Fibroblast of peridontal ligament (primary cell): ENCODE data around the gene SLIT3.

Experiments used
- DNase-seq: peaks from one replicate; pipeline ENCODE4 v3.0.0-alpha.2; 2010; ENCODE audit errors: extremely low read depth

Gene SLIT3

DNA sequence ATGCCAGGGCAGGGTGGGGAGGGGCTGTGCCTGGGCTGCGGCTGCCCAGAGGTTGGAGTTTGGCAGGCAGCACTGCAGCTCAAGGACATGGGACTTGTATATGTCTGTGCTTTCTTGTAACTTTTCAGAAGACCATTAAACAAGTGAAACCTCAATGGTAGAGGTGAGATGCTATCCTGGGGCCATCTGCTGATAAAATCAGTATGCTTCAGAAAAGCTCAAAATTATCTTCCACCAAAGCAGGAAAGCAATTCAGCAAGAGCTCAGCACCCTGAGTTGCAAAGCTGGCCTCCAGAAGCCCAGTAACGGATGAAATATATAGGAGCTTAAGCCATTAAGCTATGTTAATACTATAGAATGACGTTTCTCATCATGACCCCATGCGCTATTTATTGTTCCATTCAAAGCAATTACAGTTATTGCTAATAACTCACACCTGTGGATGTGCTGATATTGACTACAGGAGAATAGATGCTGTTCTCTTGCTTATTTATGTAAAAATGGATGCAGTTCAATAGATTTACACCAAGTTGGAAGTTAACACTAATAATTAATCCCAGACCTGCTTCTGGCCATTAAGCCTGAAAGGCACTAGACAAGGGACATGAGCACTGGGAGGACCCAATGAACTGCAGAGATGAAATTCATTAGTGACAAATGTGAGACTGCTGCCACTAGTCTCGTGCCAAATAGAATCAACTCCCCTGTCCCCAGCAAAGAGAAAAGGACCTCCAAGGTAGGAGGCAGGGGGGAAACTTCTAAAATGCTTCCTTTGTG, 405.5 kb downstream of the SLIT3 start:
- DNase-seq: no peak

DNA sequence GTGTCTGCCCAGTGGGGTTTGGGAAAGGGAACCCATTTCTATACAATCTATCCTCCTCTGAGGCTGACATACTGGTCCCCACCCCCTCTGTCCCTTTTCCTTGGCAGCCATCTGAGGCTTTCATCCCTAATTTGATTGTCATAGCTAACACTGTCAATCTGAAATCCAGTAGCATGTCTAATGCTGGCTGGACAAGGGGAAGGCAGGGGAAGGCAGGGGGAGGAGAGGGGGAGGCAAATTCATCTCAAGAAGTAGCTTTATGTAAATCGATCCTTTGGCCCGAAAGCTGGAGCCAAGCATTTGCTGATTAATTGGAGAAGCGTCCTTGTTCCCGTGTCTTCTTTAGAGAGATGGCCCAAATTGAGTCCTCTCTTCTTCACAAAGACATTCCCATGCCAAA, 407.7 kb downstream of the SLIT3 start:
- DNase-seq: no peak

DNA sequence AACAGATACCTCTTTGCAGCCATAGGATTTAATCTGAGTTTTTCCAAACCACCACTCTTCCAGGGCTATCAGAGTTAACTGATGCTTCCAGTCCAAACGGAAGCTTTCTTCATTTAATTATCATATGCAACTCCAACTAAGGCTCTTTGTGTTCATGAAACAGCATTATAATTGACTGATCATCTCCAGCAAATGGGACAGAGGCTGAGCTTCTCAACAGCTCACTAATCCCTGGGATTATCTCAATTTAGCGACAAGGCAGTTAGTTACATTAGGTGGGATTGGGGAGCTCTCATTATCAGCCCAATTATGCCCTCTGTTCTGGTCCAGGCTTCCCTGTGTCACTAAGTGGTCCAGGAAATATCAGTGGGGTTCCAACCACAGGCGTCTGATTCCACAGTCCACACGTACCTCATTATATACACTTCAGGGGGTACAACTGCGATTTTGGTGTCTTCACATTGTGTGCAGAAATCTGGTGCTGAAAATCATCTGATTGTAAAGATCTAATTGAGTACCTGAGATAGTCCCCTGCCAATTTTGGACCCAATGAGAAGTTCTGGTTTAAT, 408.2 kb downstream of the SLIT3 start:
- DNase-seq: no peak

DNA sequence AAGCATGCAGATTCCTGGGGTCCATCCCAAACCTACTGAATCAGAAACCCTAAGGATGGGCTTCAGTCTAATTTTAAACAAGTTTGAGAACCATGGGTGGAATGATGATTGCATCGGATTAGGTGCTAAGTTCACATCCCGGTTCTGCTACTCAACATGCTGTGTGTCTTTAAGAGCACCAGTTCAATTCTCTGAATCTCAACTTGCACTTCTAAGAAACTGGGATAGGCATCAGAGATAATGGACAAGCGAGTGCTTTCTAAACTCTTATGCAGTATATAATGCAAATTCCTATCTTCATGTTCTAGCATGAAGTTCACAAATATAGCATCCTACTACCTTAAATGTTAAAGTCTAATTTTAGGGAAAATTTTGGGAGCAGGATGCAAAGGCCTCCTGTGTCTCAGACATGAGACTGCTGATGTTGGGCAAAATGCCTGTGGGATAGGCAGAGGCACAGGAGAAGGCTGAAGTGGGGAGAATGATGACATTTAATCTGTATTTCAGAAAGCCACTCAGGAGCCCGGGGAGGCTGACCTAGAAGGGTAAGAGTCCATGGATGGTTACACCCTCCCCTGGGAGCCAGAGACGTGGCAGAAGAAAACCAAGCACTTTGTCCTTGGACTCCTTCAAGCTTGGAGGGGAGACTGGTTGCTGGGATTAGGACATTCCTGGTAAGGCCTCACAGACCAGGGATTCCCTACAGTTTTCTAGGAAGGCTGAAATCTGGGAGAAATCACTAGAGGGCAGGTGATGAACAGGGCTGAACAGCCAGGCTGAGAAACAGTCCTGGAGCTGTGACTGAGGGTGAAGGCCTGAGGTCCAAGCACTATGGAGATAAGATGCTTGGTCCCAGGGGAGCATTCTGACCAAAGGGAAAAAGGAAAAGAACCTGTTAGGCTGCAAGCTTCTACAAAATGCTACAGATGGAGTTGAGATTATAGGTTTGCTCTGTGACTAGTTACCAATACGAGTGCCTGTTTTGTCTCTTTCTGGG, 409.8 kb downstream of the SLIT3 start:
- no peak for DNase-seq

DNA sequence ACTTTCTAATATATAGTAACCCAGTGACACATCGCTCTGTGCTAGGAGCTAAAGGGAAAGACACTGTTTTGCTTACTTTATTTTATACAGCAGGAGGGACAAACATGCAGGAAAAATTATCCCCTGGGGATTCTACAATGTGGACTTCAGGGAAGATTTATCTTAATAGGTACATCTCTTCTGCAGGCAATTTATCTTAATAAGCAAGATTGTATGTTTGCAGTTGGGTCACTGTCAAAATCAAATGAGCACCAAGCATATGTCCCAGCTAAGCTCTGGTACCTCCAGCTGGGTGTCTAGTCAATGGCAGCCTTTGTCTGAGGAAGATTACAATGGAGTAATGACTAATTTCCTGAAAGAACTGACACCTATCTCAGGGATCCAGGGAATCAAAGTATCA, 411.9 kb downstream of the SLIT3 start:
- no peak for DNase-seq

DNA sequence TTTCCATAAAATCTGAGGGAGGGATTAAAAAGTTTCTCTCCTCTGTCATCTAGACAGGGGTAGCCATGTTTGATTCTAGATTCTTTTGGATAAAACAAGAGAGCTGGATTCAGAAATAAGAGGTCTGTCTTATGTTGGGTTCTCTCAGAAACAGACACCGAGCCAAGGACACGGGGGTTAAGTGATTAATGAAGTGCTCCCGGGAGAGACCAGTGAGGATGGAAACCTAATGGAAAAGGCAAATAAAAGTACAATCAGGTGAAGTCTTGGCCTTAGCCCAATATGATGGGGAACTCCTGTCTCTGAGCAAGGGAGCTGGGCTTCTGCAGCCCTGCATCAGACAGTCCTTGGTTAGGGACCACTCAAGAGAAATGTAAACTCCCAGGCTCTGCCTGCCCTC, 413.0 kb downstream of the SLIT3 start:
- DNase-seq: no peak

DNA sequence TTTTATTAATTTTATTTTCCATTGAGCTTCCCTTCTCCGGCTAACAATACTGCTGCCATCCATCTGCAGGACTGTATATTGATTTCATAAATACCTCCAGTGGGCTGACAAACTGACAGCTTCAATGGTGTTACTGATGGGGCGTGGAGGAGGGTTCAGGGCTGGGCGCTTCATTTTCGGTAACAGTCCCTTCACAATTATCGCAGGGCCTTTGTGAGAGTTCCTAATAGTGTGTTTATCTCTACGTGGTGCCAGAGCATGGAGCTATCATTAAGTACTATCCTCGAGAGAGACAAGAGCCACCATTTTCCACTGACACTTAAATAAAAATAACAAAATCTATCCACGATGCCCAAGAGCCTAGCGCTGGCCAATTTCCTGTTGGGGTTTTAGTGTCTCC, 414.8 kb downstream of the SLIT3 start:
- no peak for DNase-seq

DNA sequence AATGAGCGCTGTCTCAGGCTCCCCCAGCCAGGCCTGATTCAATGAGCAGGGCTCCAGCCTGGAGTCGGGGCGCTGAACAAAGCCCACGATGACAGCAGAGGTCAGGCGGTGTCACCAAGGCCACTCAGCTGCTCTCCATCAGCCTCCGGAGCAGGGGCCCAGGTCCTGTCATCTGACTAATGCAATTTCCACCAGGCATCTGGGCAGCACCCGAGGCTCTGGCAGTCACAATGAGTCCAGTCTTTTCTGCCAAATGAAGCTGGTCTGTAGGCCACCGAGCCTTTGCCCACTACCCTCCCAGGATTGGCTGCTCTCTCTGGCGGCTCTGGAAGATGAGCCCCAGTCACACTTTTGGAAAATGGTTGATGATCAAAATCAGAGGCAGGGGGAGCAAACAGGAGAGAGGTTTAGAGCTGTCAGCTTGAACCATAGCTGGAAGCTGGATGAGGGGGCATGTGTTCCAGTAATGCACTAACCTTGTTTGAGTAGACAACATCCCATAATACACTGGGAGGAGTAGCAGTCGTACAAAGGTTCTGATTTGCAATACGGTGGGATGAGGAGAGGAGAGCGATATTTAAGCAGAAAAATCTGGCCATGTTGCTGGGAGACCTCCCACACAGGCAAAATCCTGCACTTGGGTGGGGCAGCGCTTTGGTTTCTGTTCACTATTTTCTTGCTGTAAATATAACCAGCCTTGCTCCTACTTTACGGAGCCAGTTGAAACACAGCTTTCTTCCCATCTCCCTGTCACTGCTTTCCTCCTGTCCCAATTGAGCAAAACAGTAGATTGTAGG, 415.4 kb downstream of the SLIT3 start:
- DNase-seq: no peak

DNA sequence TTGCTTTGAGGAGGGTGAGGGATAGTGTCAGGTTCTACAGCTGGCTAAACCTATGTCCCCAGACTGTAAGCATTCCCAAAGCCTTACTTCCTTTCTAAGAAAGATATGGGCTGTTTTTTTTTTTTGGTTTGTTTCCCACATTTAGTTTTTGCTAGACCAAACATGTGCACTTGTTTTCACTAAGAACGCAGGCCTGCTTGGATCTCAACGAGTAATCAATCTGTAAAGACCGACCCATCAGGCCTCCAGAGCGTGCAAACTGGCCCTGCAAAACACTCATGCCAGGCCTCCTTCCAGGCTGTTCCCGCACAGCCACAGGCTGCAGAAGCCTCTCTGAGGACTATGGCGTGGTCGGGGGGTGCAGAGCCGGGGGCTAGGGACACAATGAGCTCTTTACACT, 416.9 kb downstream of the SLIT3 start:
- no peak for DNase-seq

DNA sequence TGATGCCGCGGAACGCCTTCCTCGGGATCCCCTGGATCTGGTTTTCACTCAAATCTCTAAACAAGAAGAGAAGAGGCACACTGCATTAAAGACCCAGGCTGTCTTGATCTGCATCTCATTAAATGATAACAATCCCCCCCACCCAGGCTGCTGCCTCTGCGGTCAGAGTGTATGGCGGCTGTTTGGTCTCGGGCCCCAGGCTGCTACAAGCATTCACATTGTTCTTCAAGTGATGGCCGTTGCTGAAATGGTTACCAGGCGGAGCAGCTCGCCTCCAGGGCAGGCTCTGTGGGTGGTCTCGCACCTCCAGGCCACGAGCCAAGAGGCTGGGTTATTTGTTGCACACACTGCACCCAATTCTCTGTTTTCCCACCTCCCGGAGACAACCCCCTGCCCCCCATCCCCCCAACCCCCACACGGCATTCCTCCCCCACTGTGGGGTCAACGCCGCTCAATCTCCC, 417.6 kb downstream of the SLIT3 start:
- DNase-seq: no peak

DNA sequence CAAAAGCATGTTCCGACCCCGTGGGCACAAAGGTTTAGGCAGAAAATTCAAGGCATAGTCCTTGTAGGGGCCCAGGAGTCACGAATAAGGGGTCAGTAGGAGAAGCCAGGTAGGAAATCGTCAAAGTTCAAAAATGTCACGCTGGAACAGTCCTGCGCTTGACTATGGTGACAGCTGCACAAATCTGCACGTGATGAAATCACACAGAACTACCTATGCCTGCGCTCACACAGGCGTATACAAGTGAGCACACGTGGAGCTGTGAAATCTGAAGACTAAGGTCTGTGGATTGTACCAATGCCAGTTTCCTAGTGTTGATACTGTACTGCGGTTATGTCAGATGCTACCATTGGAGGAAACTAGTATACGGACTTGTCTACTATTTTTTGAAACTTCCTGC, 418.7 kb downstream of the SLIT3 start:
- no peak for DNase-seq

DNA sequence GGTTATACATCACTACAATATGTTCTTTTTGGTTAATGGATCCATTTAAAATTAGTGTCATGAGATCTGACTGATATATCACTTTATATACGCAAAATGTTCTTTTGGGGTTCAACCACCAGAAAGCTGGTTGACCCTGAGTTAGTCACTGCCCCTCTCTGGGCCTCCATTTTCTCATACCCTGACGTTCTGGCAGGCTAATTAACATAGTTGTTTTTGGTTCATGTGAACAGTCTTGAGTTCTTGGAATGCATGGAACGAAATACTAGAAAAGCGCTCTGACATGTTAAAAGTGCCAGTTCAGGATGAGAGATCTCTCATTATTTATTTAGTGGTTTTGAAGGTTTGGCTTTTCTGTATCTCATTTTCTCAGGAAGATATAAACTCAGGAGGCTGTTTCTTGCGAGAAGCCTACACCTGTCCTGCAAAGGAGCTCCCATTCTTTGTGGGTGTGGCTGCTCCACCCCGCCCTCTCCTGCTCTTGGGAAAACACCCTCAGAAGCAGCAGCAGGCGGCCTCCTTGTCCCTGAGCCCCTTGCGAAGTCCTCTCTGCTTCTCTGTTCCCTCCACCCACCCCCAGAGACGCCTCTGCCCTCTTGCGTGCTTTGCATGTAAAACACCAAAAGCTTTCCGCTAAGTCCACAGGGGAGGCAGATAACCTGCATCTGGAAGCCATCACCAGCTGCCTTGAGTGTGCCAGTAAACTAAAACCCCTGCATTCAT, 419.4 kb downstream of the SLIT3 start:
- DNase-seq: no peak

DNA sequence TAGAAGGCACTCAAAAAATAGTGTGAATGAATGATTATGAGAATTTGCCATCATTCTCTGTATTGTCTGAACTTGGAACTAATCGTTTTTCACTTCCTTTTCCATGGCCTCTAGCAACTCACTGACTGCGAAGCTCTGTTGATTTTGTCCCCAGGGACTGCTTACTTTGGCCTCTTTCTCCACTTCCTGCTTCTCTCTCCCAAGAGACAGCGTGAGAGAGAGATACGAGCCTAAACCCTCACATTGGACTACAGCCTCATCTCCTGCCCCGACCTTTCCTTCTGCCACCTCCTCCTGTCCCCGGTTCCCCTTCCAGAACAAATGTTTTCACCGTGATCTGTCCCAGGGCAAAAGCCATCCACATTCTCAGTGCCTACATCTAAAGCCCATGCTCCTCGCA, 421.0 kb downstream of the SLIT3 start:
- peak; percentile 49 for DNase-seq

DNA sequence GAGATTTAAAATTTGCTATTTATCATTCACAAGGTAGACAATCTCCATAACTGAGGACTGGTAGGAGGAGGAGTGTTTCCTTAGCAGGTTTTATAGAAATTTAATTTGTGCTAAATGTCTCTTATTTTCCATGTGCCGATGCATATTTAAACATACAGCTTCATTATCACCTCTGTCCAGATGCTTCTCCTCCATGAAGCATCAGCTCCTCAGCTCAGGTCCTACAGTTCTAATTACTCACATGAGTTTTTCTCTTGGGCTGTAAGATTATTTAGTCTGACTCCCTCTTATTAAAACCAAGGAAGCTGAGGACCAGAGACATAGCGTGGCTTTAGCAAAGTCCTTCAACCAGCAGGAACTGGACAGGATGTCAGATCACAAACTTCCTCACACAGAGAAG, 421.6 kb downstream of the SLIT3 start:
- no peak for DNase-seq

DNA sequence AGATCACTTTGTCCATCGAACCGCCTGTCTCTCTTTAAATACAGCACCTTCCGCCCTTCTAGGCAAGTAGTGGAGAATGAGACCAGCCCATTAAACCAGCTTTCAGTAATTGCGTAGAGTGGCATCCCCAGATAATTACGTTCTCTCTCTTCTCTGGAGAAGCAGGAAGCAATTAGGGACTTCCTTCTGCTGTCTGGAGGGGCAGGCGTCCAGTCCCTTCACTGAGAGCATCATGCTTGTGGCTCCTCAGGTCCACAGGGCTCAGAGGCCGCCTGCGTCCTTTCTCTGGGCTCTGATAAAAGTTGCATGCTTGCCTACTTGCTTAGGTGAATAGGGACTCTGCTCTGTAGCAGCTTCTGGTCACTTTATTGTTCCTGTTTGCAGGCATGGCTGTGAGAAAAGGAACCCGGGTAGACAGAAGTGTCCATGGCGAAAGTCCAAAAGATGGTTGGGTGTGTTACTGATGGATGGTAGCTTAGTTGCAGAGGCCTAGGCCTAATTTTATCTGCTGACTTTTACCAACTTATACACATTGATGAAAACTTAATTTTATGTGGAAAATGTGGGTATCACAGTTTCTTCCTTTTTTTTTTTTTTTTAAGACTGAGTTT, 422.7 kb downstream of the SLIT3 start:
- no peak for DNase-seq

DNA sequence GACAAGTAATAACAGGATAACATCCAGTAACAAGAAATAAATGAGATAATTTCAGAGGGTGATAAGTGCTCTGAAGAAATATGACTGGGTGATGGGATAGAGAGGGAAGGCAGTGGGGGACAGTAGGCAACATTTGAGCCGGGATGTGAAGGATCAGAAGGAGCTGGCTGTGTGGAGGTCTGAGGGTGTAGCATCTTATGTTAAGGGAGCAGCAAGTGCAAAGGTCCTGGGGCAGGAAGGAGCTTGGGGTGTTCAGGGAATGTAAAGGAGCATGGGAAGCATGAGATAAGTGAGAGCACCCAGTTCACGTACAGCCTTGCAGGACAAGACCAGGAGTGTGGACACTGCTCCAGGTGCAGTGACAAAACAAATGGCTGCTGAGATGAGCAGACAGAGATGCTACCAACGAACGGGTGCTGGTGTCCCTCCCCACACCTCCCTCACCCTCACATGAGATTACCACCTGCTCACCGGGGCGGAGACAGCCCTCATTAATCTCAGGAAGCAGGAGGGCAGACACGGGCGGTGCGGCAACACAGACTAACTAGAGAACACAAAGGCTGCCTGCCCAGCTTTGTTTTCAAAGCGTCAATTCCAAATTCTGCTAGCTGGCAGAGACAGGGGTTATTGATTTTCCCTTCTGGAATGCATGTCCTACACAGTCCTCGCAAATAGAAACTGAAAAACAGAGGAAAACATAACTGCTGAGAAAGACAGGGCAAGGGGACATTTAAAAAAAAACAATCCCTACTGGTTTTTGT, 423.6 kb downstream of the SLIT3 start:
- no peak for DNase-seq

DNA sequence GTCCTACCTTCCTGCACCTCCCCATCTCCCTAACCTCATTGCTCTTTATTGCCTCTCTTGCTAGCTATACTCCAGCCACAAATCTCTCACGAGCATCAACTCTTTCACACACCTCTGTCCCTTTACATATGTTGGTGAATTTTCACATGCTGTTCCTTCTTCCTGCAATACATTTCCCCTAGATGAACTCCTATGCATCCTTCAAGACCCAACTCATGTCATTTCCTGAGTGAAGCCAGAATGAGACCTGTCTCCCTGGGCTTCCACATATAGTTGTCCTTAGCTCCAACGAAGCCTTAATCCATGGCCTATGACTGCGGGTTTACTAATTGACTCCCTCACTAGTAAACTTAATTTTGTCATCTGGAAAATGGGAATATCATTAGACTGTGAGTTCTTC, 424.5 kb downstream of the SLIT3 start:
- DNase-seq: no peak

DNA sequence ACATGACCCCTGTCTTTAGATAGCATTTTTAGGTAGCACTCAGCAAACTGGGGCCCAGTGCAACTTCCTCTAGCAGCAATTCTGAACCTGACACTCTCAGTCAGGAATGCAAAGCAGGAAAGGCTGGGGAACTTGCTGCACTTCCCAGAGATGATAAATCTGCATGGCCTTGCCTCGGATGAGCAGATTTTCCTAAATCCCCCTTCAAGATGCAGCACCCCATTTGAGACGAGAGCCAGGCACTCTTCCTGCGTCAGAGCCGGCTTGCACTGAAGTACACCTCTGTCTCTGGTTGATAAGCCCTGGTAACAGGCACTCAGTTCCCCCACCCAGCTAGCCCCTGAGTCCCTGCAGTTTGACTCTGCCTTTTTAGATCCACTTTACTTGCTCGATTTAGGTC, 425.1 kb downstream of the SLIT3 start:
- no peak for DNase-seq

DNA sequence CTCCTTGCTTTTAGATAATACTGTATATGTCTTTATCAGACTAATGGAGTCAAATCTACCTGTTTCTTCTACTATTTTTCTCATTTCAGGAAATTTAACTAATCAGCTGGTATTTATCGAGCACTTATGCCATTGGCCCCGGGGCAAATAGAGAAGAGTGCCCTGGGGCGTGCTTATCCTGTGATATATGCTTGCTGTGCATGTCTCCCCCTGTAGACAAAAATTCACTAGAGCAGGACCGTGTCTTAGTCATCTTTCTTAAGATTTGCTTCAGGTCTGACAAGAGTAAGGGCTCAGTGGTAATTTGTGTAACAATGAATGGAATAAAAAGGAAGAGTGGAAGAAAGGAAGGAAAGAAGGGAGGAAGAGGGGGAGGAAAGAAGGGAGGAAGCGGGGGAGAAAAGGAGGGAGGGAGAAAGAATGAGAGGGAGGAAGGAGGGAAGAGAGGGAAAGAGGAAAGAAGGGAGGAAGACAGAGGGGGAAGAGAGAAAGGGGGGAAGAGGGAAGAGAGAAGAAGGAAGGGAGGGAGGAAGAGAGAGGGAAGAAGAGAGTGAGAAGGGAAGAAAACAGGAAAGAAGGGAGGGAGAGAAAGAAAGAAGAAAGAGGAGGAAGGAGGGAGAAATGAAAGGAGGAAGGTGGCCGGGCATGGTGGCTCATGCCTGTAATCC, 426.1 kb downstream of the SLIT3 start:
- peak; percentile 13 for DNase-seq
